ENCODE data around the gene CDK5RAP1. TPM values are rescaled to one million over a fixed set of nuclear protein-coding genes. Genes with fewer than 3 reads are reported as not detected.

The CDK5RAP1 gene
- polyA plus RNA-seq, 3 donors: 28.9 to 37.9 (median 37.1) TPM

DNA sequence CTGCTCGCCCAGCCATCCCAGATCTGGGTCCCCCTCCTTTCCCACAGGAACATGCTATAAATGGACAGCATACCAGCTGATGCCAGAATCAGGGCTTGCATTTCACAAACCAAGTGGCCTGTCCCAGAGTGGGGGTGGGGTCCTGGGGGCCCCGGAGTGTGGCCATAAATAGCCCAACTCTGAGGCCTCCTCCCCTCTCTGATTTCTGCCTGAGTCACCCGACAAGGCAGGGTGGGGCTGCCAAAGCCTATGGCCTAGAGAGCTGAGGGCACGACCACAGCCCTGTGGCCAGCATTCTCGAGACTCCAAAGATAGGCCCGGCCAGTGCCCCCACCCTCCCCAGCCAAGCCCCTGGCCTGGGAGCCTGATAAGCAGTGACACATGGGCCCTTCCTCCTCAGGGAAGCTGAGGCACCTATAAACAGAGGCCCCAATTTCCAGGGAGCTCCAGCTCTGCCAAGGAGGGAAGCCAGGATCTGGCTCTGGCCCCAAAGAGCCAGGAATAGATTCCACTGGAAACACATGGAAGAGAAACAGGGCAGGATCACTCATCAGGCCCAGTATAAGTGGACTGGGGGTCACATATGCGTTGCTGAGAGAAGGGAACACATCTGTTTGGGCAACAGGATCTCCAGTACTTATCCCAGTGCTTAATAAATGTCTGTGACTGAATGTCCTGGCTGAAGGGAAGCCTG lies 22.0 kb upstream of the CDK5RAP1 start:
- no peak for DNase-seq (ENCODE audit: low read depth in 3 of 3, low spot score in 2 of 3)

DNA sequence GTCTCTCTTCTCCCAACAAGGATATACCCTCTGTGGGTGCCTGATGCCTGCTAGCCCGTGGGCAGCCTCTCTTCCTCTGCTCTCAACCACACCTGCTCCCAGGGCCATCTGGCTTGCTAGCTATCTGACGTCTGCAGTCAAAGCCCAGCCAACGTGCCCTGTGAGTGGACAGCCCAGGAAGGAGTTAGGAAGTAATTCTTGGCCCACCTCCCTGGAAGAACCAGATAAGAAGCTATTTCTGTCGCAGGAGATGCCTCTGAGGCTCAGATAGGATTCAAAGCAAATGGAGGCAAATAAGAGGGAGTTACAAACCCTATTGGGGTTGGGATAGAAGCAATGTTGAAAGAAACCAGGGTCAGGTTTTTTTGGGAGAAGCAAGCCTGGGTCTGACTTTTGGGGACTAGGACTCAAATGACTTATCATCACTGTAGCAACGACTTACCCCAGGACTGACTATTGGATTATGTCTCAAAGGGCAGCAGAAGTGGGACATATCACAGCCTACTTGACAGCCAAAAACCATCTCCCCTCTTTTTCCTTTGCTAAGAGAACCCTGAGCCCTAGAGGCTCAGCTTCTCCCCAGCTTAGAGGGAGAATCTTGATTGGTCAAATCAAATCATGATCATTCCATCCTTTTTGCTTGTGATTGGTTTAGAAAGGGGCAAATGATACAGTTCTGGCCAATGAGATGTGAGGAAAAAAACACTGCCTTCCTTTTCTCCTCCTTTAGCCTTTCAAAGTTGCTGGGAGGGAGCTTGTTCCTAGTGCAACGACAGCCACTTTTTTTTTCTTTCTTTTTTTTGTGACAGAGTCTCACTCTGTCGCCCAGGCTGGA lies 18.0 kb upstream of the CDK5RAP1 start:
- DNase-seq (ENCODE audit: low read depth in 3 of 3, low spot score in 2 of 3): no peak

DNA sequence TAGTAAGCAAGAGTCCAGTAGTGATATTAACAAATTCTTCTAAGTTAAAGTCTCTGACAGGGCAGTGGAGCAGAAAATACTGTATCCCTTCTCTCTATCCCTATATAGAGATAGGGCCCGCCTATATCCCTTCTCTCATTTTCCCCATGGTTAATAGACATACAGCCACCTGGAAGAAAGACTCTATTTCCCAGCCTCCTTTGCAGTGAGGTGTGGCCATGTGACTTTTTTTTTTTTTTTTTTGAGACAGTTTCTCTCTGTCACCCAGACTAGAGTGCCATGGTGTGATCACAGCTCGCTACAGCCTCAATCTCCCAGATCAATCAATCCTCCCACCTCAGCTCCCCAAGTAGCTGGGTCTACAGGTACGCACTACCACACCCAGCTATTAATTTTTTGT lies 16.7 kb upstream of the CDK5RAP1 start:
- no peak for DNase-seq (ENCODE audit: low read depth in 3 of 3, low spot score in 2 of 3)

DNA sequence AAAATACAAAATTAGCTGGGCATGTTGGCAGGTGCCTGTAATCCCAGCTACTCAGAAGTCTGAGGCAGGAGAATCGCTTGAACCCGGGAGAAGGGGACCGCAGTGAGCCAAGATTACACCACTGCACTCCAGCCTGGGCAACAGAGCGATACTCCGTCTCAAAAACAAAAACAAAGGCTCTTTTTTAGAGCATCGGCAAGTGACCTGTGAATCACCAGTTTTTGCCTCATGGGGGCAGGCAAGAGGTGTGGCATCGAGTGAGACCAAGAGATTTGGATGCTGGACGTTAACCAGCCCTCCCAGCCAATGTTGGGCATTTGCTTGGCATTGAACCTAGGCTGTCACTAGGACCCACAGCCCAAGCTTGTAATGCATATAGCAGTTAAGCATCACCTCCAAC lies 14.6 kb upstream of the CDK5RAP1 start:
- no peak for DNase-seq (ENCODE audit: low read depth in 3 of 3, low spot score in 2 of 3)

DNA sequence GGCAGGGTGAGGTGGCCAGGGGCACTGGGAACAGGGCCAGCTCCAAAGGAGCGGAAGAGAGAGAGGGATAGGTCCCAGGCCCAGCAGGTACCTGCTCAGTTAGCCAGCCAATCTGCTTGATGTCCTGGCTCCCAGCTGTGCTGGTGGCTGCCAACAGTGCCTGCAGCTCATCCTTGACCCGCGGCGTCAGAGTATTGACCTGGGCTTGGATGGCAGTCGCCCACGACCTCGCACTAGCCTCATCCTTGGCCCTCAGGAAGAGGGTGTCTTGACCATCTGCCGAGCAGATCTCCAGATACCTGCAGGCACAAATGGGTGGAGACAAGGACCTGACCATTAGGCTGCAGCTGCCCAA lies 11.1 kb upstream of the CDK5RAP1 start:
- DNase-seq (ENCODE audit: low read depth in 3 of 3, low spot score in 2 of 3): no peak

DNA sequence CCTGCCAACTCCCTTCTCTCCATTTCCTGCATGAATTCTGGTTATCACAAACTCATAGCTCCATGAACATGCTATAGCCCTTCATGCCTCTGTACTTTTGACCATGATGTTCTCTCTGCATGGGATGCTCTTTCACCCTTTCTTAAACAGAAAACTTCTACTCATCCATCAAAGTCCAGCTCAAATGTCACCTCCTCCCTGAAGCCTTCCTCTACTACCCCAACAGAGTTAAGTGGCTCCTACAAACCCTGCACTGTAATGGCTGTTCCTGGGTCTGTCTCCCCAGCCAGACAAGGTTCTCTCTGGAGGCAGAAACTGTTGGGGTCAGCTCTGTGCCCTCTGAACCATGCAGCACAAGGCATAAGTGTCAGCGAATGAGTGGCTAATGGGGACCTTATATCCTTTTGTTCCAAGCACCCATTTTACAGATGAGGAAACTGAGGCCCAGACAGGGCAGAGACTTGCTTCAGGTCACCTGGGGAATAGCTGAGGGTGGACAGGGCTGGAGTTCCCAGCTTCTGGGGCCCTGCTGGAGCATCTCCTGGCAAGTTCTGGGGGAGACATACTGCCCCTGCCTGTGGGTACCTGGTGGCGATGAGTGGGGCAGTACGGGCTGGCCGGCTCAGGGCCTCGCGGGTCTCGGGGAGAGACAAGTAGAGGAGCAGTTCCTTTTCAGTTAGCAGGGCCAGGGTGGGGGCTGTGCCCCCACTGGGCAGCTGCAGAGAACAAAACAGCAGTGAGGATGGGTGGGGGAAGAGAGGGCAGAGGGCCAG lies 10.6 kb upstream of the CDK5RAP1 start:
- no peak for DNase-seq (ENCODE audit: low read depth in 3 of 3, low spot score in 2 of 3)

DNA sequence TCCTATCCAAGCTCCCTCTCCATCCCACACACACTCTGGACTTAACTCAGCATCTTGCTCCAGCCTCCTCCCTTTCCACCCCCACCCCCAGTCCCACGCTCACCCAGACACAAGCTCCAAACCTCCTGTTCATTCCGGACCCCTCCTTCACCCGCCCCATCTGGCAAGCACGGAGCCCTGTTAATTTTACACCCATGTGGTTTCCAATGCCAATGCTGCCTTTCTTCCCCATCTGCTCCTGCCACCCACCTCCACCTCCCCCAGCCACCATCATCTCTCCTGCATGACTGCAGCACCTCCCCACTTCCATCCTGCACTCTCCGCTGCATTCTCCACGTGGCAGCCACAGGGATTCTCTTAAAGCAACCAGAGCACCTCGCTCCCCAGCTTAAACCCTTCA lies 9.9 kb upstream of the CDK5RAP1 start:
- DNase-seq (ENCODE audit: low read depth in 3 of 3, low spot score in 2 of 3): no peak

DNA sequence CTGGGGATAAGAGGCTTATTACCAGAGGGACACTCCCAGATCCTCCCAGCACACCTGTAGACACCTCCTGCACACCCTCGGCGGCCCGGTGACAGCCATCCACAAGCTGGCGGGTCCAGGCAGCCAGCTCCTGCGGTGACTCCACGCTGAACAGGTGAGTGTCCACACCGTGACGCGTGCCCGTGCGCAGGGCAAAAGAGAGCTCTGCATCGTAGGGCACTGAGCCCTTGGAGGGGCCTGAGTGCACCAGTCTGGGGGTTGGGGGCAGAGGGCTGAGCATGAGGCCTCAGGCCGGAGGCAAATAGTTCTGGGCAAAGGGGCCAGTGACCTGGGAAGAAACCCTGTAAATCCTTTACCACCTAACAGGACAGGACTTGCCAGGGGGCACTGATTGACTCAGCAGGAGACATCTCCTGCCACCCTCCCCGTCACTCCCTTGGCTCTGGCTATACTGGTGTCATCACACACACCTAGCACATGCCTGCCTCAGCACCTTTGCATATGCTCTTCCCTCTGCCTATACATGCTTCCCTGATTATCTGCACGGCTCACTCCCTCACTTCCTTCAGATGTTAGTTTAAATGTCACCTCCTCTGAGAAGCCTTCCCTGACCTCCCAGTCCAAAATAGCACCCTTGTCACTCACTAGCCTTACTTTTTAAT lies 8.9 kb upstream of the CDK5RAP1 start:
- DNase-seq (ENCODE audit: low read depth in 3 of 3, low spot score in 2 of 3): no peak

DNA sequence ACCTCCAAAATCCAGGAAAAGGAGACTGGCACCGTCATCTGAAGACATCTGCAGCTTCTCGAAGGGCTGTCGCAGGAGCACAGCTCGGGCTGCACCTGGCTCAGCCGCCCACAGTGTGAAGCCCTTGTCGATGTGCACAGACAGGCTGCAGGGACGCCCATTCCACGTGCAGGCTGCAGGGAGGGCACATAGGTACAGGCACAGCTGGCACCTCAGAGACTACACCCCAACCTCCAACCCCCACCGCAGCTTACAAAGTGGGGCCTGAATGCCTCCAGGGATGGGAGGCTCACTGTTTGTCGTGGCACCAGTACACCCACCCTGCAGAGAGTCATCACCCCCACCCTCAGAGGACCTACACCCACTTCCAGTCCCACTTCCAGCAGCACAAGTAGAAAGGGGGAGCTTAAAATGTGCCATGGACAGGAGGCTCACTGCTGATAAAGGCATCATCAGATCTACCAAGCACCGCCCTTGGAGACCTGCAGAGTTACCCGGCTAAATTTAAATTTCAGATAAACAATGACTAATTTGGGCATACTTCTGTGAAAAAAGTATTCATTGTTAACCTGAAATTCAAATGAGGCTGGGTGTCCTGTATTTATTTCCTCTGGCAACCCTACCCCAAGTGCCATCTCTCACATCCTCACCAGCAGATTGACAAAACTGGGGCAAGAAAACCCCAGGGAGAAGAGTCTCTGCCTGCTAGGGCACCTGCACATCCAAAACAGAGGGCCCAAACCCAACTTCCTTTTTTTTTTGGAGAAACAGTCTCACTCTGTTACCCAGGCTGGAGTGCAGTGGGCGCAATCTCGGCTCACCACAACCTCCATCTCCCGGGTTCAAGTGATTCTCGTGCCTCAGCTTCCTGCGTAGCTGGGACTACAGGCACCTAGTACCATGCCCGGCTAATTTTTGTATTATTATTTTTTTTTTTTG lies 7.7 kb upstream of the CDK5RAP1 start:
- DNase-seq (ENCODE audit: low read depth in 3 of 3, low spot score in 2 of 3): no peak

DNA sequence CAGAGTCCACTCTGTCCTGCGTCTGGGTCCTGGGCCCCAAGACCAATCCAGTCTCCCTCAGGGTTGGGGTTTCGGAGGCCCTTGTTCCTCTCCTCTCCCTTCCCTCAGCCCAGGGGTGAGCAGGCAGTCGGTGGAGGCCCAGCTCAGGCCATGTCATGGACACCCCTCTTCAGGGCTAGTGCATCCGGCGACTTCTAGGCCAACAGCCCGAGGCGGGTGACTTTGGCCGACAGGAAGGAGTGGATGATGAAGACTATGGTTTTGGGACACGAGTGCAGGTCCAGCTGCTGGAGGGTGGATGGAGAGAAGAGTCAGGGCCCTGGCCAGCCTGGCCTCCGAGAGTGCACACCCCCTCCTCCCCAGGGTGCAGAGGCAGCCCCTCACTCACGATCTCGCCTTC lies 7.0 kb upstream of the CDK5RAP1 start:
- no peak for DNase-seq (ENCODE audit: low read depth in 3 of 3, low spot score in 2 of 3)

DNA sequence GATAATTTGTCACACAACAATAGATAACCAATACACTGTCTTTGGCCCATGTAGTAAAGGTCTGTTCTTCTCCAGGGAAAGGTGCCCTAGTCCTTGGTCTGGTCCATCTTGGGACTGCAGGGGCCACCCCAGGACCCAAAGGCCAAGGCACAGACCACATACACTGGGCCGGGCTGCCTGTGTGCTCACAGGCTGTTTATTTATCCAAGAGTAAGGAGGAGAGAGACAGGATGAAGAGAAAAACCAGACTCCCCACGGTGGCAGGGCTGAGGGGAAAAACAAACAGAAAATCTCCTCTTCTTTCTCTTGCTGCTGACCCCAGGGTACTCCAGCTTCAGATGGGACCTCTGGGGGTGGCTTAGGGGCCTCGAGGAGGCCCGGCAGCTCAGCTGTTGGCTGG lies 6.5 kb upstream of the CDK5RAP1 start:
- DNase-seq (ENCODE audit: low read depth in 3 of 3, low spot score in 2 of 3): no peak

DNA sequence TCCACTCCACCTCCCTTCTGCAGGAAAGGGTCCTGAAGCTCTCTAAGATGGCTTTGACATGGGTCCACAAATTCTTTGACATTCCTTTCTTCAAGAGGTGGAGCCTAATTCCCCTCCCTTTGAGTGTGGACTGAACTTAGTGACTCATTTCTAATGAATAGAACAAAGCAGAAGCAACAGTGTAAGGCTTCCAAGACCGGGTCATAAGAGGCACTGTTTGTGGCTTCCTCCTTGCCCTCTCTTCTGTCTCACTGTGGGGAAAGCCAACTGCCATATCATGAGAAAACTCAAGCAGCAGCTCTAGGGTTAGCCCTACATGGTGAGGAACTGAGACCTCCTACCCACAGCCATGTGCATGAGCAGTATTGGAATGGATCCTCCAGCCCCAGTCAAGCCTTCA lies 5.9 kb upstream of the CDK5RAP1 start:
- no peak for DNase-seq (ENCODE audit: low read depth in 3 of 3, low spot score in 2 of 3)

DNA sequence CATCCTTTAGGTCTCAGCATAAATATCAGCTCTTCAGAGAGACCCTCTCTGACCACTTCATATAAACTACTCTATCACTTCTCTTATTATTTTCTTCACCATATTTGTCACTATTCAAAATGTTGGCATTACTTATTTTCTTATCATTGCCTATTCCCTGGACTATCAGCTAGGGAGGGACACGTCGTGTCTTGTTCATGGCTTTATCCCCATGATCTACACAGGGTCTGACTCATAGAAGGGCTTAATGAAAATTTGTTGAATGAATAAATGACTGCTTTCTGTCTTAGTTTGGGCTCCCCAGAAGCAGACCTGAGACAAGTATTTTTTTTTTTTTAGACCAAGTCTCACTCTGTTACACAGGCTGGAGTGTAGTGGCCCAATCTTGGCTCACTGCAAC lies 3.0 kb upstream of the CDK5RAP1 start:
- no peak for DNase-seq (ENCODE audit: low read depth in 3 of 3, low spot score in 2 of 3)

DNA sequence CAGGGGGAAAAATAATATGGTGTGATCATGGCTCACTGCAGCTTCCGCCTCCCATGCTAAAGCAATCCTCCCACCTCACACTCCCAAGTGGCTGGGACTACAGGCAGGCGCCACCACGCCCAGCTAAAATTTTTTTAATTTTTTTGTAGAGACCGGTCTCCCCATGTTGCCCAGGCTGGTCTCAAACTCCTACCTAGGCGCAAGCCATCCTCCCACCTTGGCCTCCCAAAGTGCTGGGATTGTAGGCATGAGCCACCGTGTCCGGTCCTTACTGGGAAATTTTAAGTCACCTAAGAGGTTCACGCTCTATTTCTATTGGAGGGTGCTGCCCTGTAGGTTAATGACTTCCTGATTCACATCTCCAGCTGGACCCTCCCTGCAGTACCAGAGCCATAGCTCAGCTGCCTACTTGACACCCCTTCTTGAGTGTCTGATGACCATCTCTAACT lies 626 bp upstream of the CDK5RAP1 start:
- no peak for DNase-seq (ENCODE audit: low read depth in 3 of 3, low spot score in 2 of 3)

DNA sequence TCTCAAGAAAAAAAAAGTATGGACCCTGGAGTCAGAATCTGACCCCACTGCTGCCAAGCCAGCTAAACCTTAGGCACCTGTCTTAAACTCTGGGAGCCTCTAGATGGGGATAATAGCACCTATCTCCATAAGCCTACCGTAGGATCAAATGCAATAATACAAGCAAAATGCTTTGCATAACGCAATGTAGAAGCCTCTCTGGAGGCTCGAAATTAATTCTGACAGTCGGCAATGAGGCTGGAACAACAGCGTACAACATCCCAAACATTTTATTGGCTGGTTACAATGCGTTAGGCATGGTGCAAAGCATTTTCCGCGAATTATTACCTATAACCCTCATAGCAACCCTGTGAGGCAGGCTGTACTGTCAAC lies 521 bp downstream of the CDK5RAP1 start:
- no peak for DNase-seq (ENCODE audit: low read depth in 3 of 3, low spot score in 2 of 3)

DNA sequence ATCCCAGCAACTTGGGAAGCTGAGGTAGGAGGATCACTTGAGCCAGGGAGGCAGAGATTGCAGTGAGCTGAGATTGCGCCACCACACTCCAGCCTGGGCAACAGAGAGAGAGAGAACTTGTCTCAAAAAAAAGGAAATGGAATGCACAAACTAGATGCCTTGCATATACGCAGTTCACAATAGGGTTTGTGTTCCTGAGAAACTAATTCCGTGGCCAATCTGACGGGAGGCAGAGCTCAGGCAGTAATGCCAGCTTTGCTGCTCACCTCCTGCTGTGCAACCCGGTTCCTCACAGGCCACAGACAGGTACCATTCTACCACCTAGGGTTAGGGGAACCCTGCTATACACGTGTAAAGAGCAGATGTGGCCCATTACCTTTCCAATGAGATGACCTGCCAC lies 1.4 kb downstream of the CDK5RAP1 start:
- DNase-seq (ENCODE audit: low read depth in 3 of 3, low spot score in 2 of 3): no peak

DNA sequence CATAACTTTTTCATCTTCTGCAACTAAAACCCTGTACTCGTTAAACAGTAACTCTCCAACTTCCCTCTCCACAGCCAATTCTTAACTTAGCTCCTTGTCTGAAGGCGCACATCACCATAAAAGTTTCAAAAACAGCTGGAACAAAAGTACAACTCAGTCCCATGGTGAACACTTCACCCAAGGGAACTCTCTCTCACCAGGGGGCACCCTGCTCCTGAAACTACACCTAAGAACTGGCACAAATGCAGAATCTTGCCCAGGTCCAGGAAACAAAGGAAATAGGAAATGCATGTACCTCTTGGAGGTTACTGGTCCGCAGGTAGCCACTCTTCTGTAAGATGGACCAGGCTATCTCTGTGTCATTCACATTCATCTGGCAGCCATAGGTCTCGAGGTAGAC lies 6.6 kb downstream of the CDK5RAP1 start:
- DNase-seq (ENCODE audit: low read depth in 3 of 3, low spot score in 2 of 3): no peak

DNA sequence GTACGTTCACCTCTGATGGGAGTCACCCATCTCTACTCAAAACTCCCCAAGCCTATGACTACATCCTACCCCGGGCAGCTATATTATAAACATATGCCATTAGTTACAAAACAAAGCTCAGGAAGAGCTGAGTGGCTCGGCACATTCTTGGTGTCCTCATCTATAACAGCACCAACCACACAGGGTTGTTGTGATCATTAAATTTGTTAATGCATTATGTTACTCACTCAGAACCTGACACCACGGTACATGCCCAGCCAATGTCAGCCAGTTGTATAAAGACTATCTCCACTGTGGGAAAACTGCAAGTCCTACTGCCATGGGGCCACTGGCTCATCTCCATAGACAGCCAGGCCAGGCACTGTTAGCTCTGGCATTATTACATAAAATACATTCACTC lies 7.7 kb downstream of the CDK5RAP1 start:
- DNase-seq (ENCODE audit: low read depth in 3 of 3, low spot score in 2 of 3): no peak

DNA sequence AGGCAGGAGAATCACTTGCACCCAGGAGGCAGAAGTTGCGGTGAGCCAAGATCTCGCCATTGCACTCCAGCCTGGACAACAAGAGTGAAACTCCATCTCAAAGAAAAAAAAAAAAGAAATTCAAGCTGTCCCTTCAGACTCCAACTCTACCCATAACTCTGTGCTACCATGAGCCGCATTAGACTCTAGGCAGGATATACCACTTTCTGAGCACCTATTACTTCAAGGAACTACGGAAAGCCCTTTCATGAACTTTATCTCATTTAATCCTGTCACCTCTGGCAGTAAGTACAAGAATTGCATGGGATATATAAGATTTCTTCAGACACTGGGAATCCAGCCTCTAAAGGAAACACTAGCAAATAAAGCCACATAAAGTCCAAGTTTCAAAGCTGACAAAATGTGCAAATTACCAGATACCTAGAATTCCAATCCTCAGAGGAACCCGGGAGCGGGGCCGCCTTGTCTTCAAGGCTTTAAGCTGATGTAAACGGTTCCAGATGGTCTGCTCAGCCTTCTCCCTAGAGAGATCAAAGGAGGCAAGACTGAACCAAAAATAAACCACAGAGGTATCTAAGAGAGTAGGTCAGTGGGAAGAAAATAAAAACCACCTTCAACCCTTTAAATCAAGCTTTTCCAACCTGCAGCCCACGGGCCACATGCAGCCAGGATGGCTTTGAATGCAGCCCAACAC lies 9.4 kb downstream of the CDK5RAP1 start:
- no peak for DNase-seq (ENCODE audit: low read depth in 3 of 3, low spot score in 2 of 3)

Data from right renal cortex interstitium (tissue), 3 donors.